Urinary bladder (tissue), 4 donors: ENCODE results near the gene FFAR1. TPM values are rescaled to one million over a fixed set of nuclear protein-coding genes. Genes with fewer than 3 reads are reported as not detected.

Source experiments
- DNase-seq: peaks from one replicate; pipeline ENCODE4 v3.0.0-alpha.2; 2015; ENCODE audit errors: extremely low spot score
- H3K27ac ChIP-seq: one replicate; pipeline ENCODE4 v1.5.1; 2013; ENCODE audit warnings: low read depth, mild to moderate bottlenecking, moderate library complexity
- H3K36me3 ChIP-seq: one replicate; pipeline ENCODE4 v1.6.1; 2013; ENCODE audit warnings: mild to moderate bottlenecking, moderate library complexity; ENCODE audit not compliant: insufficient read depth
- H3K4me1 ChIP-seq: one replicate; pipeline ENCODE4 v1.6.1; 2013; ENCODE audit warnings: mild to moderate bottlenecking, moderate library complexity; ENCODE audit not compliant: insufficient read depth
- H3K4me3 ChIP-seq: one replicate; pipeline ENCODE4 v1.5.1; 2013; ENCODE audit warnings: low read depth, low read length
- WGBS: extraction: QIAGEN DNeasy Blood & Tissue Kit; methylation state at CpG from one replicate; pipeline ENCODE4 v1.1.7; 2013; 5-methylcytosine and 5-hydroxymethylcytosine counted together
- polyA plus RNA-seq: library from polyadenylated mRNA; stranded (reverse); fragments of 200-250 nt; gene quantifications from one replicate; pipeline ENCODE4 v1.2.3, GENCODE V29; 2013
- total RNA-seq: library from RNA; depleted of rRNA; stranded (reverse); fragments of >200 nt; gene quantifications from one replicate; pipeline ENCODE4 v1.2.3, GENCODE V29; 2014
- donor health status: healthy with polysubstance abuse.
- donor health status: healthy.

The FFAR1 gene
- total RNA-seq (not detected), polyA plus RNA-seq (not detected)

GRCh38 chr19:35347171-35347929 is at the start of gene FFAR1:
Gene FFAR1, plus strand, starts transcription at chr19:35347902. Its CDS starts 3,650 bp downstream, at chr19:35351552.
- no peak within 1 kb of the TSS for H3K4me3 ChIP-seq
- no peak for DNase-seq
- no peaks in the 10 kb centered on the region for H3K36me3 ChIP-seq
- no peak within 1 kb of the TSS for H3K27ac ChIP-seq
- 59% methylated on average over 18 of the region's 18 CpGs for WGBS
- no peaks in the 10 kb centered on the region for H3K4me1 ChIP-seq

GRCh38 chr19:35297922-35298321 is 49.8 kb upstream of the FFAR1 start:
- 94% methylated on average over 2 of the region's 2 CpGs for WGBS
- H3K4me3 ChIP-seq, result no peak overlapping the region
- no peak for DNase-seq
- no peaks in the 10 kb centered on the region for H3K4me1 ChIP-seq
- H3K27ac ChIP-seq, result no peak overlapping the region
- H3K36me3 ChIP-seq, result no peaks in the 10 kb centered on the region

GRCh38 chr19:35298561-35298972 is 49.1 kb upstream of the FFAR1 start:
- Histone ChIP-seq H3K36me3 (no peaks in the 10 kb centered on the region), H3K4me3 (no peak overlapping the region), H3K4me1 (no peaks in the 10 kb centered on the region), H3K27ac (no peak overlapping the region)
- 95% methylated on average over 5 of the region's 5 CpGs for WGBS
- no peak for DNase-seq

- Histone ChIP-seq H3K4me1 (no peaks in the 10 kb centered on the region), H3K4me3 (no peak overlapping the region), H3K36me3 (no peaks in the 10 kb centered on the region), H3K27ac (no peak overlapping the region)
- DNase-seq, result no peak
- WGBS, result 43% methylated on average over 53 of the region's 55 CpGs
These were observed 48.0 kb upstream of the FFAR1 start for GRCh38 chr19:35299523-35300338.

GRCh38 chr19:35300339-35300649 is 47.4 kb upstream of the FFAR1 start:
- Histone ChIP-seq H3K4me3 (no peak overlapping the region), H3K36me3 (no peaks in the 10 kb centered on the region), H3K4me1 (no peaks in the 10 kb centered on the region), H3K27ac (no peak overlapping the region)
- WGBS, result 80% methylated on average over 10 of the region's 10 CpGs
- no peak for DNase-seq

- 92% methylated on average over 2 of the region's 2 CpGs for WGBS
- no peak overlapping the region for H3K4me3 ChIP-seq
- no peaks in the 10 kb centered on the region for H3K4me1 ChIP-seq
These were observed 45.7 kb upstream of the FFAR1 start for GRCh38 chr19:35301961-35302360.

GRCh38 chr19:35302446-35302845 is 45.3 kb upstream of the FFAR1 start:
- Histone ChIP-seq H3K4me3 (no peak overlapping the region), H3K4me1 (no peaks in the 10 kb centered on the region), H3K36me3 (no peaks in the 10 kb centered on the region), H3K27ac (no peak overlapping the region)
- 86% methylated on average over 16 of the region's 16 CpGs for WGBS
- no peak for DNase-seq

More at GRCh38 chr19:35301961-35302360, 45.7 kb upstream of the FFAR1 start:
- H3K36me3 ChIP-seq, result no peaks in the 10 kb centered on the region
- H3K27ac ChIP-seq, result no peak overlapping the region
- DNase-seq, result no peak

- Histone ChIP-seq H3K4me1 (no peaks in the 10 kb centered on the region), H3K27ac (no peak overlapping the region), H3K36me3 (no peaks in the 10 kb centered on the region), H3K4me3 (no peak overlapping the region)
- WGBS, result 82% methylated on average over 6 of the region's 6 CpGs
- no peak for DNase-seq
These were observed 44.3 kb upstream of the FFAR1 start for GRCh38 chr19:35303357-35303915.

GRCh38 chr19:35304036-35304435 is 43.7 kb upstream of the FFAR1 start:
- Histone ChIP-seq H3K36me3 (no peaks in the 10 kb centered on the region), H3K27ac (no peak overlapping the region), H3K4me1 (no peaks in the 10 kb centered on the region), H3K4me3 (no peak overlapping the region)
- DNase-seq, result no peak
- WGBS, result 75% methylated on average over 11 of the region's 11 CpGs

- no peak overlapping the region for H3K4me3 ChIP-seq
- H3K4me1 ChIP-seq, result no peaks in the 10 kb centered on the region
- H3K36me3 ChIP-seq, result no peaks in the 10 kb centered on the region
- no peak overlapping the region for H3K27ac ChIP-seq
- 88% methylated on average over 6 of the region's 6 CpGs for WGBS
- no peak for DNase-seq
These were observed 42.5 kb upstream of the FFAR1 start for GRCh38 chr19:35305181-35305580.

- WGBS, result 88% methylated on average over 20 of the region's 20 CpGs
- H3K4me1 ChIP-seq, result no peaks in the 10 kb centered on the region
- no peaks in the 10 kb centered on the region for H3K36me3 ChIP-seq
- H3K4me3 ChIP-seq, result no peak overlapping the region
- H3K27ac ChIP-seq, result no peak overlapping the region
- no peak for DNase-seq
These were observed 41.0 kb upstream of the FFAR1 start for GRCh38 chr19:35306473-35307246.

GRCh38 chr19:35307931-35308330 is 39.8 kb upstream of the FFAR1 start:
- Histone ChIP-seq H3K36me3 (no peaks in the 10 kb centered on the region), H3K27ac (no peak overlapping the region), H3K4me3 (no peak overlapping the region), H3K4me1 (no peaks in the 10 kb centered on the region)
- peak; percentile 60 for DNase-seq
- 63% methylated on average over 10 of the region's 10 CpGs for WGBS

GRCh38 chr19:35308910-35309309 is 38.8 kb upstream of the FFAR1 start:
- H3K27ac ChIP-seq, result no peak overlapping the region
- 88% methylated on average over 7 of the region's 7 CpGs for WGBS
- no peak overlapping the region for H3K4me3 ChIP-seq
- DNase-seq, result no peak
- no peaks in the 10 kb centered on the region for H3K4me1 ChIP-seq
- no peaks in the 10 kb centered on the region for H3K36me3 ChIP-seq
